ELF-1 (cell line): ENCODE data around the gene SLC16A13.

Source experiments
- DNase-seq: peaks from one replicate; pipeline ENCODE4 v3.0.0-alpha.2; 2016; ENCODE audit warnings: low read depth, low spot score

The SLC16A13 gene

GRCh38 chr17:7011942-7012254, 23.9 kb upstream of the SLC16A13 start:
- DNase-seq, result no peak

DNA sequence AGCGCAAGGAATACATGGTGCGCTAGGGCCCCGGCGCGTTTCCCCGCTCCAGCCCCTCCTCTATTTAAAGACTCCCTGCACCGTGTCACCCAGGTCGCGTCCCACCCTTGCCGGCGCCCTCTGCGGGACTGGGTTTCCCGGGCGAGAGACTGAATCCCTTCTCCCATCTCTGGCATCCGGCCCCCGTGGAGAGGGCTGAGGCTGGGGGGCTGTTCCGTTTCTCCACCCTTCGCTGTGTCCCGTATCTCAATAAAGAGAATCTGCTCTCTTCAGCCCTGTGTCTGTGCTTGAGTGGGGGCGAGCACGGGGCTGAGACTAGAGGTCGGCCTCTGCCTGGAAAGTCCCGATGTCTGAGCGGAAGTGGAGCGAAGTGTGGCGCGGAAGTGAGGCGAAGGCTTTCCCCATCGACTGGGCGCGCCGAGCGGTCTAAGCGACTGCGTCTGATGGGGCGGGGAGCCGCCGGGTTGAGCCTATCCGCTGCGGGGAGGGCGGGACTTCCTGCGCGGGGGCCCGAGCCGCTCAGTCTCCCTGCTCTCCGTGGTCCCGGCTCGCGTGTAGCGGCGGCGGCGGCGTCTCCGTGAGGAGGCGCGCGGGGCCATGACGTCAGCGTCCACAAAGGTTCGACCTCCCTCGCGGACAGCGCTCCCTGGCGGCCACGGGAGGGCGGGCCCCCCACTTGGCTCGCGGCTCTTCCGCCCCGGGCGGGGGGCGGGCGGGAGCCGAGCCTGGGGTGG, 21.4 kb upstream of the SLC16A13 start:
- peak; percentile 96 for DNase-seq

- DNase-seq, result peak; percentile 47
Observed at GRCh38 chr17:7014995-7015958, 20.5 kb upstream of the SLC16A13 start.

DNA sequence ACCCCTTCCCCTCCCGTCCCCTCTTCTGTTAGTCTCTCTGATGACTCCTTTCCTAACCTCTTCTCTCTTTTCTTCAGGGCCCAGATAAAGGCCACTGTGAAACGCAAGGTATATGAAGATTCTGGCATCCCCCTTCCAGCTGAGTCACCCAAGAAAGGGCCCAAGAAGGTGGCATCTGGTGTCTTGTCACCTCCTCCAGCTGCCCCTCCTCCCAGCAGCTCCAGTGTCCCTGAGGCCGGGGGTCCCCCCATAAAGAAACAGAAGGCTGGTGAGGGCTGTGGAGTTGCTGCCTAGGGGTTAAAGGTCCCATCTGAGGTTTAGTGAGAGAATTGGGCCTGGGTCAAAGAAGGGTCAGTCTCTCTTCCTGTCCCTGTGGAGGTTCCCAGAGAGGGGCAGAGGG, 19.4 kb upstream of the SLC16A13 start:
- DNase-seq, result no peak

GRCh38 chr17:7016886-7017826, 18.7 kb upstream of the SLC16A13 start:
- no peak for DNase-seq

DNA sequence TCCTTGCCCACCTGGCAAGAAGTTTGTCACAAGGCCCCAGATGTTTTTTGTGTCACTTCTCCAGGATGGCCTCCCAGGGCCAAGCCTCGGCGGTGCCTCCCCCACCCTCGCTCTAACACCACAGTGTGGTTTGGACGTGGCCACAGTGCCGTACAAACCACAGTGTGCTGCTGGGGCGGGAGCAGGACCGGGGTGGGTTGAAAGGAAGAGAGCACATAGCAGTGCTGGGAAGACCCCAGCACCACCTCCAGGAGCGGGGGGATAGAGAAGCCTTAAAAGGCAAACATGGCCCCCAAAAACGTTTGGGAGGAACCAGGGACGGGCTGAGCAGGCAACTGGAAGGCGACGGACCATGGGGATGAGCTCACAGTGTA, 18.0 kb upstream of the SLC16A13 start:
- no peak for DNase-seq

DNA sequence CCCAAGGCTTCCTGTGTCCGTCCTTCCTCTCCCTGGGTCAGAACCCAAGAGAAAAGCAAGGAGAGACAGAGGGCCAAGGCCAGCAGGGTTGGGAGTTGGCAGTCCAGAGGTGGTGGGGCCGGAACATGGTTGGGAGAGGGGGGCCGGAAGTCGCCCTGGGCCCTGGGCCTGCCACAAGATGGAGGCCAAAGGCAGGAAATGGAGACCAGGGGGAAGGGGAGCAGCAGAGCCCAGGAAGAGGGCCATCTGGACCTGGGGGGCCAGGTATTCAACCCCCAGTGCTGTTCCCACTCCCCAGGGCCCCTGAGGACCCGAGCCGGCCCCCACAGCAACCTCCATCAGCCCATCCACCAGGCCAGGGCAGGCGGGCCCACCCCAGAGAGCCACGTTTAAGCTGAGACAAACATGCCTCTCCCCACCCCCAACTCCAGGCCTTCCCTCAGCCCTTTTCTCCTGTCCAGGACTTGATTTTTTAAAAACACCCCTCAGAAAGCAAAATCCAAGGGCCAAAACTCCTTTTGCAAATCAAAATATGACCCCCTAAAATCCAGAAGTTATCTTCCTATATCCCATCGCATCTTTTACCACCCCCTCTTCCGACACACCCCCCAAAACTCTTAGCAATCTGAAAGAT, 17.4 kb upstream of the SLC16A13 start:
- no peak for DNase-seq

GRCh38 chr17:7019367-7019766, 16.4 kb upstream of the SLC16A13 start:
- no peak for DNase-seq

DNA sequence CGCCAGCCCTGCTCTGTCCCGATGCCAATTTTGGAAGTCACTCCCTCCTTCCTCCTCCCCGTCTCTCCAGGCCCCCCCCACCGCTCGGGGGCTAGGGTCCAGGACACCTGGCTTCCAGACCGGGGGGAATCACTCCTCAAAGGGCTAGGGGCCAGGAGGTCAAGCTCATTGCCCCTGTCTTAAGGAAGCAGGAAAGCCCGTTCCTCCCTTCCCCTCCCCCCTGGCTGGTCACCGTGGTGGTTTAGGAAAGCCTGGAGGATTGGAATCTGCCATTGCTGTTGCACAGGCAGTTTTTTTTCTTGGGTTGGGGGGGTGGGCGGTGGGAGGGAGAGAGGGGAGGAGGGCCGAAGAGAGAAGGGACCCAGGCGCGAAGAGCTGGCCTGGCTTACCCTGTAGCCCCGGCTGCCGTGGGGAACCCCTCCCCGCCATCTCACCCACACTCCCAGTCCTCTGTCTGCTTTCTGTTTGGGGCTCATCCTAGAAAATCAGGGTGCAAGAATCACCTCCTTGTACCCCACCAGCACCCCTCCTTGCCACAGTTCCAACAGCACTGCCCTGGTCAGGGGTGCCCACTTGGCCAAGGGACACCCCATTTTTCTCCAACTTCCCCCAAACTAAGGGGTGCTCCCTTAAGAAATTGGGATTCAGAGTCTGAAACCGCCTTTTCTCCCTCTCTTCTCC, 15.8 kb upstream of the SLC16A13 start:
- peak; percentile 67 for DNase-seq

GRCh38 chr17:7020894-7021664, 14.7 kb upstream of the SLC16A13 start:
- DNase-seq, result no peak

- peak; percentile 86 for DNase-seq
Observed at GRCh38 chr17:7021993-7022778, 13.6 kb upstream of the SLC16A13 start.

DNA sequence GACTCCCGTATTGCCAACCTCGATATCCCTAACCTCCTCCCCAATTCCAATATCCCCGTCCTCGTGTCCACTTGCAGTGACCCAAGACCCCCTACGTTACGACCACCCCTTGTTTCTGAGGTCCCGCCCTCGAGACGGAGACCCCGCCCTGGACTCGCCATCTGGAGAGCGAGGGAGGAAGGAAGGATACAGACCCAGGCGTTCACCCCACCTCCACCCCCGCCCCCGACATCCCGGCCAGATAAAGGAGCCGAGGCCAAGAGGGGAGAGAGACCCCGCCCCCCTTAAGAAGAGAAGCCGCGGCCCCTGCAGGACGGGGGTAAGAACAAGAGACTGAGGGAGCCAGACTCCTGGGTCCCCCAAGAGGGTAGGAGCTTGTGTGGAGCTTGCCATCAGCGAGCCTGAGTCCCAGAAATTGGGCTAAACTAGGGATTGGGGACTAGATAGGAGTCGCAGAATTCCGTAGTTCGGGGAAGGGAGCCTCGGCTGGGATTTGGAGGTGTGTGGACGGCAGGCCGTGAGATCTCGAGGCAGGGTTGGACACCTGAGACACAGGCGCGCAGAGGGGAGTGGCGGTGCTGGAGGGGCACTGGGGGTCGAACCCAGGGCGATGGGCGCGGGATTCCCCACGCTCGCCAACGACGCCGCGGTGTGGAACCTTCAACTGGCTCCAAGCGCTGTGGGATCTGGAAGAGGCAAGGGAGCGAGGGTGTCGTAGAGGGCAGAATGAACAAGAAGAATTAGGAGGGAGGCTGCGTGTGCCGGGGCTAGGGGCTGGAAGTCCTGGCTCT, 12.8 kb upstream of the SLC16A13 start, which contains the start of gene BCL6B:
TSS of gene BCL6B (plus strand) at position 270 of the 791 bp plus-strand sequence. CDS start 622 bp downstream, outside the sequence.
- no peak for DNase-seq

DNA sequence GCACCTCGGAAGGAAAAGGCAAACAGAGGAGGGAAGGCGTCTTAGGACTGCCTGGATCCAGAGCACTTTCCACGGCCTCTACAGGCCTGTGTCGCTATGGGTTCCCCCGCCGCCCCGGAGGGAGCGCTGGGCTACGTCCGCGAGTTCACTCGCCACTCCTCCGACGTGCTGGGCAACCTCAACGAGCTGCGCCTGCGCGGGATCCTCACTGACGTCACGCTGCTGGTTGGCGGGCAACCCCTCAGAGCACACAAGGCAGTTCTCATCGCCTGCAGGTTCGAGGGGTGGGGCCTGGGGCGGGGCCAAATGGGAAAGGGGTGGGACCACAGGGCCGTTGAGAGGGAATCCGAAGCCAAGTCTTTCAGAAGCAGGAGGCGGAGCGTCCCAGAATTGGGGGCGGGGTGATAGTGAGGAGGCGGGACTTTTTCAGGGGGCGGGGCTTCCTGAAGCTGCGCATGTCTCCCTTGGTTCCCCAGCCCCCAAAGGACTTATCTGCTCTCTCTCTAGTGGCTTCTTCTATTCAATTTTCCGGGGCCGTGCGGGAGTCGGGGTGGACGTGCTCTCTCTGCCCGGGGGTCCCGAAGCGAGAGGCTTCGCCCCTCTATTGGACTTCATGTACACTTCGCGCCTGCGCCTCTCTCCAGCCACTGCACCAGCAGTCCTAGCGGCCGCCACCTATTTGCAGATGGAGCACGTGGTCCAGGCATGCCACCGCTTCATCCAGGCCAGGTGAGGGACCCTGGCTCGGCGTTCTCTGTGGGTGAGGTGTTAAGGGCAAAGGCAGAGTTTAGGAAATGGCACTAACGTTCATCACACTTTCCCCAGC, 12.0 kb upstream of the SLC16A13 start:
- DNase-seq, result peak; percentile 96

- no peak for DNase-seq
Observed at GRCh38 chr17:7024402-7024785, 11.4 kb upstream of the SLC16A13 start.

- no peak for DNase-seq
Observed at GRCh38 chr17:7025245-7025644, 10.6 kb upstream of the SLC16A13 start.

DNA sequence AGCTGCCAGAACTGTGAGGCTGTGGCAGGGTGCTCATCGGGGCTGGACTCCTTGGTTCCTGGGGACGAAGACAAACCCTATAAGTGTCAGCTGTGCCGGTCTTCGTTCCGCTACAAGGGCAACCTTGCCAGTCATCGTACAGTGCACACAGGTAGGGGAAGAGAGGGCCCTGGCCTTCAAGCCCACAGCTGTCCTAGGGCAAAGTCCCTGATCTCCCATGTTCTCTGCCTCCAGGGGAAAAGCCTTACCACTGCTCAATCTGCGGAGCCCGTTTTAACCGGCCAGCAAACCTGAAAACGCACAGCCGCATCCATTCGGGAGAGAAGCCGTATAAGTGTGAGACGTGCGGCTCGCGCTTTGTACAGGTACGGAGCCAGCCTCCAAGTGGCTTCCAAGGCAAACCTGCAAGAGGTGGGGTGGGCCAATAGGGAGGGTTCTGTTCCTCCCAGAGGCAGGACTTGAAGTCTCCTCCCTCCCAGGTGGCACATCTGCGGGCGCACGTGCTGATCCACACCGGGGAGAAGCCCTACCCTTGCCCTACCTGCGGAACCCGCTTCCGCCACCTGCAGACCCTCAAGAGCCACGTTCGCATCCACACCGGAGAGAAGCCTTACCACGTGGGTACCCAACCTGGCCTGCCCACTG, 9.2 kb upstream of the SLC16A13 start:
- DNase-seq, result no peak

DNA sequence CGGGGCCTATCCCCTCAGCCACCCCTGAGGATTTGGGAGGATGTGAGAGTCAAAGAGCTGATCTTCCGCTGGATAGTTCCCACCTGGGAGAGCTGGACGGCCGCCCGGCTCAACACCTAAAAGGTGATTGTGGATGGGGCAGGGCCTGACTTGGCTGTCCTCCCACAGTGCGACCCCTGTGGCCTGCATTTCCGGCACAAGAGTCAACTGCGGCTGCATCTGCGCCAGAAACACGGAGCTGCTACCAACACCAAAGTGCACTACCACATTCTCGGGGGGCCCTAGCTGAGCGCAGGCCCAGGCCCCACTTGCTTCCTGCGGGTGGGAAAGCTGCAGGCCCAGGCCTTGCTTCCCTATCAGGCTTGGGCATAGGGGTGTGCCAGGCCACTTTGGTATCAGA, 8.5 kb upstream of the SLC16A13 start:
- DNase-seq, result no peak
